ENCODE measurements around the gene ZNF821.
"Not testable (repeated sequence)": the region's sequence is repeated elsewhere in the genome, so short reads cannot be mapped to it uniquely, and the experiment has no call there.

DNA sequence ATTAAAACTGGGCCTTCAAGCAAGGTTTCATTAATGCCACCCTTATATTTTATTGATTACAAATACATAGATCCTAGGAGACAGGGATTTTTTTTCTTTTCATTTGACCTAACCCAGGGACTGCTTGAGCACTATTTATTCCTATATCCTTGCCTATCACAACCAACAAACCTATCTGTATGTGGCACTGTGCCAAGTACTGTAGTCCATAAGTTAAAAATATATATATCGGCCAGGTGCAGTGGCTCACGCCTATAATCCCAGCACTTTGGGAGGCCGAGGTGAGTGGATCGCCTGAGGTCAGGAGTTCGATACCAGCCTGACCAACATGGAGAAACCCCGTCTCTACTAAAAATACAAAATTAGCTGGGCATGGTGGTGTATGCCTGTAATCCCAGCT is 16.8 kb downstream of the ZNF821 start:
- TF ChIP-seq EZH2 (IDR thresholded peaks at IDR 0.05; ENCODE audit: borderline replicate concordance, low read depth, low read length, severe bottlenecking): not testable (repeated sequence)
- TF ChIP-seq, protein P1, sequence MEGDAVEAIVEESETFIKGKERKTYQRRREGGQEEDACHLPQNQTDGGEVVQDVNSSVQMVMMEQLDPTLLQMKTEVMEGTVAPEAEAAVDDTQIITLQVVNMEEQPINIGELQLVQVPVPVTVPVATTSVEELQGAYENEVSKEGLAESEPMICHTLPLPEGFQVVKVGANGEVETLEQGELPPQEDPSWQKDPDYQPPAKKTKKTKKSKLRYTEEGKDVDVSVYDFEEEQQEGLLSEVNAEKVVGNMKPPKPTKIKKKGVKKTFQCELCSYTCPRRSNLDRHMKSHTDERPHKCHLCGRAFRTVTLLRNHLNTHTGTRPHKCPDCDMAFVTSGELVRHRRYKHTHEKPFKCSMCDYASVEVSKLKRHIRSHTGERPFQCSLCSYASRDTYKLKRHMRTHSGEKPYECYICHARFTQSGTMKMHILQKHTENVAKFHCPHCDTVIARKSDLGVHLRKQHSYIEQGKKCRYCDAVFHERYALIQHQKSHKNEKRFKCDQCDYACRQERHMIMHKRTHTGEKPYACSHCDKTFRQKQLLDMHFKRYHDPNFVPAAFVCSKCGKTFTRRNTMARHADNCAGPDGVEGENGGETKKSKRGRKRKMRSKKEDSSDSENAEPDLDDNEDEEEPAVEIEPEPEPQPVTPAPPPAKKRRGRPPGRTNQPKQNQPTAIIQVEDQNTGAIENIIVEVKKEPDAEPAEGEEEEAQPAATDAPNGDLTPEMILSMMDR (IDR thresholded peaks at IDR 0.05; ENCODE audit: borderline replicate concordance, extremely low read depth, low read length, poor library complexity, severe bottlenecking): not testable (repeated sequence)

Data from DND-41 (cell line).